H1 (cell line): ENCODE results near the gene ACRBP. TPM values are rescaled to one million over a fixed set of nuclear protein-coding genes. Genes with fewer than 3 reads are reported as not detected.

ENCODE experiments used
- CTCF ChIA-PET: fragments of 300-600 bp; sonication (Branson Sonifier 250); formaldehyde crosslinking; loops from one replicate; lab custom pipeline; 2021; ENCODE audit not compliant: partially characterized antibody; lab: Charles Lee
- POLR2A ChIA-PET: fragments of 300-600 bp; sonication (Branson Sonifier 250); formaldehyde crosslinking; loops from one replicate; lab custom pipeline; 2021; ENCODE audit warnings: inconsistent platforms; ENCODE audit not compliant: partially characterized antibody; lab: Charles Lee
- DNase-seq, 2 experiments: peaks; one replicate each; pipeline versions ENCODE4 v3.0.0 to v3.0.0-alpha.2; 2010 to 2022; ENCODE audit warnings: low spot score in 2 of 2, low read depth in 1 of 2, mixed read lengths in 1 of 2
- FAIRE-seq: peaks from 2 replicates; lab custom pipeline; 2011; peaks lifted over from hg19 to GRCh38; lab: Jason Lieb, UNC
- H2AFZ ChIP-seq: 2 replicates; pipeline ENCODE4 v1.8.1; 2012; ENCODE audit warnings: low read length, inconsistent platforms
- H2AK5ac ChIP-seq: 2 replicates; pipeline ENCODE4 v1.6.1; 2013; ENCODE audit warnings: low read depth, low read length
- H2BK120ac ChIP-seq: replicated peaks from 2 replicates; pipeline ENCODE3; 2013; ENCODE audit warnings: low read depth, low read length, inconsistent platforms
- H2BK12ac ChIP-seq: 2 replicates; pipeline ENCODE4 v1.6.1; 2013; ENCODE audit warnings: low read depth, low read length
- H2BK15ac ChIP-seq: 2 replicates; pipeline ENCODE4 v1.6.1; 2013; ENCODE audit warnings: low read length
- H2BK20ac ChIP-seq: 2 replicates; pipeline ENCODE4 v1.6.1; 2013; ENCODE audit warnings: low read length
- H2BK5ac ChIP-seq: 2 replicates; pipeline ENCODE4 v1.6.1; 2013; ENCODE audit warnings: low read depth, low read length
- H3K14ac ChIP-seq: 2 replicates; pipeline ENCODE4 v1.6.1; 2013; ENCODE audit warnings: inconsistent platforms; ENCODE audit not compliant: insufficient read length
- H3K18ac ChIP-seq: 2 replicates; pipeline ENCODE4 v1.6.1; 2013; ENCODE audit warnings: low read length; ENCODE audit errors: extremely low read depth
- H3K23ac ChIP-seq: 2 replicates; pipeline ENCODE4 v1.6.1; 2013; ENCODE audit warnings: inconsistent platforms; ENCODE audit not compliant: insufficient read length
- H3K23me2 ChIP-seq: 2 replicates; pipeline ENCODE4 v1.6.1; 2013; ENCODE audit warnings: low read depth, low read length
- H3K27ac ChIP-seq: 2 replicates; pipeline ENCODE4 v1.6.1; 2011; ENCODE audit warnings: low read depth, low read length, inconsistent platforms
- H3K27me3 ChIP-seq, 4 experiments: replicated peaks in 1 of 4; 1 replicate in 1 of 4; 2 replicates in 3 of 4; pipeline versions ENCODE4 v1.6.1 to v1.8.1; 2011 to 2013; ENCODE audit warnings: low read length in 3 of 4, mild to moderate bottlenecking in 3 of 4, inconsistent platforms in 2 of 4, mixed read lengths in 2 of 4, moderate library complexity in 1 of 4; ENCODE audit not compliant: control insufficient read depth in 3 of 4, insufficient read depth in 3 of 4; ENCODE audit errors: extremely low read depth in 1 of 4
- H3K36me3 ChIP-seq, 4 experiments: 2 replicates each; pipeline versions ENCODE4 v1.6.1 to v1.8.1; 2011 to 2013; ENCODE audit warnings: mild to moderate bottlenecking in 4 of 4, low read length in 3 of 4, moderate library complexity in 2 of 4, control low read depth in 1 of 4, inconsistent platforms in 1 of 4; ENCODE audit not compliant: insufficient read depth in 4 of 4, control insufficient read depth in 2 of 4
- H3K4ac ChIP-seq: replicated peaks from 2 replicates; pipeline ENCODE3; 2013; ENCODE audit warnings: low read length, low read depth, mixed read lengths, inconsistent platforms; ENCODE audit not compliant: insufficient read length
- H3K4me1 ChIP-seq, 4 experiments: replicated peaks in 1 of 4; 1 replicate in 1 of 4; 2 replicates in 3 of 4; pipeline versions ENCODE4 v1.6.1 to v1.8.1; 2011 to 2013; ENCODE audit warnings: low read length in 3 of 4, inconsistent platforms in 2 of 4, mixed read lengths in 1 of 4; ENCODE audit not compliant: insufficient read depth in 4 of 4, control insufficient read depth in 3 of 4
- H3K4me2 ChIP-seq, 2 experiments: 2 replicates each; pipeline versions ENCODE4 v1.6.1 to v1.8.1; 2011 to 2013; ENCODE audit warnings: low read depth in 2 of 2, low read length in 2 of 2, control low read depth in 1 of 2, inconsistent platforms in 1 of 2, mild to moderate bottlenecking in 1 of 2; ENCODE audit not compliant: insufficient read depth in 1 of 2
- H3K4me3 ChIP-seq, 4 experiments: fragments of 200-600, 300-600 bp in 1 of 4; sonication (generic), shearing (Covaris generic), sonication (Bioruptor Twin) in 1 of 4; 2 replicates each; pipeline versions ENCODE4 v1.5.1 to v1.8.1; 2011 to 2016; ENCODE audit warnings: low read length in 4 of 4, low read depth in 3 of 4, control low read depth in 2 of 4, inconsistent platforms in 2 of 4, mild to moderate bottlenecking in 2 of 4, mixed read lengths in 1 of 4, moderate library complexity in 1 of 4; ENCODE audit not compliant: insufficient read depth in 2 of 4; ENCODE audit errors: extremely low read depth in 1 of 4
- H3K56ac ChIP-seq: replicated peaks from 2 replicates; pipeline ENCODE3; 2013; ENCODE audit warnings: low read depth, mild to moderate bottlenecking, mixed read lengths, low read length, inconsistent platforms; ENCODE audit not compliant: insufficient read length
- H3K79me1 ChIP-seq: 2 replicates; pipeline ENCODE4 v1.6.1; 2013; ENCODE audit warnings: low read depth, low read length, control low read depth
- H3K79me2 ChIP-seq, 2 experiments: 2 replicates each; pipeline versions ENCODE4 v1.6.1 to v1.8.1; 2012 to 2013; ENCODE audit warnings: low read length in 2 of 2, mild to moderate bottlenecking in 2 of 2, inconsistent platforms in 1 of 2; ENCODE audit not compliant: insufficient read depth in 2 of 2, control insufficient read depth in 1 of 2
- H3K9ac ChIP-seq, 4 experiments: replicated peaks in 1 of 4; 1 replicate in 1 of 4; 2 replicates in 3 of 4; pipeline versions ENCODE4 v1.6.1 to v1.8.1; 2011 to 2013; ENCODE audit warnings: low read depth in 3 of 4, low read length in 3 of 4, control low read depth in 2 of 4, mild to moderate bottlenecking in 2 of 4, moderate library complexity in 2 of 4, inconsistent platforms in 1 of 4; ENCODE audit errors: extremely low read depth in 1 of 4
- H3K9me3 ChIP-seq, 2 experiments: 2 replicates each; pipeline versions ENCODE4 v1.6.1 to v1.8.1; 2012 to 2013; ENCODE audit warnings: mild to moderate bottlenecking in 2 of 2, moderate library complexity in 2 of 2, control low read depth in 1 of 2, inconsistent platforms in 1 of 2, low read depth in 1 of 2, low read length in 1 of 2, mixed read lengths in 1 of 2; ENCODE audit not compliant: insufficient read depth in 2 of 2
- H4K20me1 ChIP-seq, 2 experiments: replicated peaks in 1 of 2; 2 replicates each; pipeline versions ENCODE3 to v1.8.1; 2011 to 2013; ENCODE audit warnings: inconsistent platforms in 2 of 2, low read length in 2 of 2, mild to moderate bottlenecking in 1 of 2; ENCODE audit not compliant: insufficient read depth in 2 of 2, control insufficient read depth in 1 of 2
- H4K5ac ChIP-seq: 2 replicates; pipeline ENCODE4 v1.6.1; 2013; ENCODE audit warnings: low read length, low read depth, mixed read lengths, inconsistent platforms; ENCODE audit not compliant: insufficient read length
- H4K8ac ChIP-seq: 2 replicates; pipeline ENCODE4 v1.8.0; 2013; ENCODE audit warnings: mild to moderate bottlenecking, moderate library complexity, low read length, inconsistent platforms; ENCODE audit not compliant: insufficient read depth; ENCODE audit errors: extremely low read depth
- H4K91ac ChIP-seq: replicated peaks from 2 replicates; pipeline ENCODE3; 2013; ENCODE audit warnings: low read length, mixed read lengths, inconsistent platforms; ENCODE audit not compliant: insufficient read length
- SAP30 ChIP-seq: fragments of 300-600 bp; sonication (generic); IDR thresholded peaks from 2 replicates; pipeline ENCODE4 v1.7.1; 2012; ENCODE audit warnings: low read length, moderate library complexity, mild to moderate bottlenecking, inconsistent platforms; ENCODE audit not compliant: insufficient read depth, insufficient replicate concordance
- SP4 ChIP-seq: IDR thresholded peaks from 2 replicates; pipeline ENCODE4 v1.6.1; 2012; ENCODE audit warnings: low read length, inconsistent platforms
- TCF12 ChIP-seq: IDR thresholded peaks from 2 replicates; pipeline ENCODE4 v1.6.1; 2011; ENCODE audit warnings: low read depth, mild to moderate bottlenecking, low read length
- WGBS, 2 experiments: shearing (Covaris generic) in 1 of 2; methylation state at CpG; one replicate each; pipeline versions ENCODE4 v1.1.6 to v1.1.7; 2013 to 2015; ENCODE audit warnings: low lambda C conversion rate in 2 of 2, mixed read lengths in 2 of 2, inconsistent platforms in 1 of 2, low coverage in 1 of 2, missing lambda C conversion rate in 1 of 2; ENCODE audit not compliant: insufficient replicate concordance in 2 of 2, insufficient coverage in 1 of 2, insufficient read length in 1 of 2; ENCODE audit errors: extremely low coverage in 1 of 2, missing lambda C conversion rate in 1 of 2; 5-methylcytosine and 5-hydroxymethylcytosine counted together
- polyA plus RNA-seq, 7 experiments: library from polyadenylated mRNA; depleted of rRNA in 3 of 7; stranded (reverse) in 5 of 7; unstranded in 2 of 7; fragments of >200 nt in 5 of 7; fragments of 200-250 nt in 2 of 7; gene quantifications; 1 replicate in 5 of 7; 2 replicates in 1 of 7; 4 replicates in 1 of 7; pipeline versions ENCODE4 v1.2.1 to v1.2.3, GENCODE V29; 2011 to 2013; ENCODE audit warnings: missing spikeins in 2 of 7, mixed read lengths in 2 of 7
- total RNA-seq: library from RNA; stranded (reverse); fragmentation: NEBNext Ultra II Directional; extraction: Animal tissue kit (Norgen Biotek cat#: 25700); gene quantifications from 2 replicates; pipeline ENCODE4 v1.2.1, GENCODE V29; 2021

ACRBP gene
- total and polyA plus RNA-seq, 2 of the 8 experiments (the other 6 are each of a cell fraction or from before 2014, with no cell fraction given): 0.80 to 5.2 TPM

DNA sequence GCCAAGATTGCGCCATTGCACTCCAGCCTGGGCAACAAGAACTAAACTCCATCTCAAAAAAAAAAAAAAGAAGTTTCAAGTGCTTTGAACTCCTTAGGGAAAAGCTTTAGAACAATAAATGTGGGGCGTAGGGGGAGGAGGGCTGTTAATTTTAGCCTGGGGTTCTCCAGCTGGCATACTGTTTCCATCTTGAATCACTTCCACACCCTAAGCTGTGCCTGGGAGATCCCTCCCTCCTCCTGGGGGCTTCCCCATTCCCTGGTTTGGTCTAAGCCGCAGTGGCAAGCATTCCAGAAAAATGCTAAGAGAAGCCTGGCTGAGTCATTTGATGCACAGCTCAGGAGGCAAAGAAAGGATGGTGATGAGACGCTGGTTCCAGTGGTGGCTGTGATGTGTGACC is 44.2 kb upstream of the ACRBP start:
- Histone ChIP-seq H2BK120ac (no peak overlapping the region), H4K20me1 (no peaks in the 10 kb centered on the region), H3K14ac (no peak overlapping the region), H2BK20ac (no peak overlapping the region), H3K23me2 (peaks cover 13% of the 10 kb centered on the region), H3K9ac (no peak overlapping the region; a peak in 1 of 7 replicates), H3K27ac (no peak overlapping the region), H2AFZ (no peak overlapping the region), H3K4me1 (peaks cover 0 to 9% (median 7%) of the 10 kb centered on the region in 4 experiments; a peak in 6 of 7 replicates), H3K18ac (no peak overlapping the region), H3K4ac (no peak overlapping the region), H3K27me3 (no peaks in the 10 kb centered on the region), H3K23ac (no peak overlapping the region), H4K91ac (no peak overlapping the region)
- DNase-seq (no peak), FAIRE-seq (no peak)
- TF ChIP-seq TCF12 (no peak), SP4 (no peak), SAP30 (no peak)
- TF ChIP-seq, all 59 proteins: peak for 0
- H2BK15ac ChIP-seq: no peak overlapping the region
- no peak overlapping the region for H3K4me3 ChIP-seq
- 86% methylated on average over 4 of the region's 4 CpGs; no CpG with 5 or more reads in 1 of the 2 experiments for WGBS, 2 experiments
- no peak overlapping the region for H2AK5ac ChIP-seq
- no peak overlapping the region for H2BK5ac ChIP-seq
- H3K79me1 ChIP-seq: peaks cover 16% of the 10 kb centered on the region
- ChIA-PET POLR2A (interaction anchor here (0.7 to 2.4 kb wide), 6 partner anchors 12 to 129 kb away, joined by 3 to 13 read pairs (median 5); no protein-coding TSS in a partner anchor), CTCF (interaction anchor here (0.6 to 7.7 kb wide), 12 partner anchors 12 to 355 kb away, joined by 3 to 55 read pairs (median 3); partner anchors contain the start of genes COPS7A and USP5)
- H4K5ac ChIP-seq: no peak overlapping the region
- H4K8ac ChIP-seq: no peak overlapping the region
- H2BK12ac ChIP-seq: no peak overlapping the region
- H3K79me2 ChIP-seq: peaks cover 7 to 22% of the 10 kb centered on the region in 2 experiments
- no peak overlapping the region for H3K56ac ChIP-seq
- H3K9me3 ChIP-seq: no peaks in the 10 kb centered on the region
- H3K36me3 ChIP-seq: peaks cover 0 to 3% (median 0%) of the 10 kb centered on the region in 4 experiments; a peak in 1 of 8 replicates
- no peak overlapping the region for H3K4me2 ChIP-seq
